Suppressor macrophage (primary cell): ENCODE results near the gene SMPDL3A.

Experiments used
- DNase-seq, 4 experiments: peaks; one replicate each; pipeline ENCODE4 v3.0.0-alpha.2; 2020 to 2022

SMPDL3A gene

GRCh38 chr6:122806291-122806690 is 17.2 kb downstream of the SMPDL3A start:
- peak in 1 of 4 experiments; percentile 10 for DNase-seq

- DNase-seq = no peak
These were observed 19.2 kb downstream of the SMPDL3A start for GRCh38 chr6:122808121-122808885.

- no peak for DNase-seq
These were observed 19.9 kb downstream of the SMPDL3A start for GRCh38 chr6:122809001-122809400.

GRCh38 chr6:122809691-122810090 is 20.6 kb downstream of the SMPDL3A start:
- no peak for DNase-seq

- DNase-seq = no peak
These were observed 21.1 kb downstream of the SMPDL3A start for GRCh38 chr6:122810189-122810588.

GRCh38 chr6:122817358-122817757 is 28.3 kb downstream of the SMPDL3A start:
- no peak for DNase-seq

- DNase-seq = no peak
These were observed 28.7 kb downstream of the SMPDL3A start for GRCh38 chr6:122817766-122818165.

GRCh38 chr6:122818866-122819265 is 29.8 kb downstream of the SMPDL3A start:
- DNase-seq = no peak

- DNase-seq = no peak
These were observed 32.0 kb downstream of the SMPDL3A start for GRCh38 chr6:122821095-122821494.

GRCh38 chr6:122825163-122825562 is 36.1 kb downstream of the SMPDL3A start:
- no peak for DNase-seq

GRCh38 chr6:122829456-122829855 is 40.4 kb downstream of the SMPDL3A start:
- DNase-seq = no peak

GRCh38 chr6:122831511-122831910 is 42.5 kb downstream of the SMPDL3A start:
- DNase-seq = no peak

- DNase-seq = no peak
These were observed 43.4 kb downstream of the SMPDL3A start for GRCh38 chr6:122832459-122832858.

GRCh38 chr6:122833021-122833491 is 44.0 kb downstream of the SMPDL3A start:
- DNase-seq = no peak

GRCh38 chr6:122838060-122838780 is 49.2 kb downstream of the SMPDL3A start:
- DNase-seq = peak; percentile 7 to 30 (median 18)

- DNase-seq = peak; percentile 69 to 87 (median 76)
These were observed 50.4 kb downstream of the SMPDL3A start for GRCh38 chr6:122839472-122839871.

- no peak for DNase-seq
These were observed 50.8 kb downstream of the SMPDL3A start for GRCh38 chr6:122839906-122840305.

- DNase-seq = no peak
These were observed 56.4 kb downstream of the SMPDL3A start for GRCh38 chr6:122845464-122845863.

- DNase-seq = no peak
These were observed 57.0 kb downstream of the SMPDL3A start for GRCh38 chr6:122845916-122846612.

GRCh38 chr6:122853259-122853995 is 64.4 kb downstream of the SMPDL3A start:
- DNase-seq = peak in 3 of 4 experiments; percentile 10 to 31 (median 27)
